ENCODE measurements around the gene LCN6.

Gene LCN6

GRCh38 chr9:136754626-136755301 lies 6.4 kb upstream of the LCN6 start:
- Histone ChIP-seq H3K79me2 (ENCODE audit: insufficient read depth, low read length) (no peaks in the 10 kb centered on the region), H3K4me3 (ENCODE audit: insufficient read depth, low read length, poor library complexity, severe bottlenecking) (no peak overlapping the region), H3K36me3 (ENCODE audit: low read length) (no peaks in the 10 kb centered on the region), H4K20me1 (ENCODE audit: low read depth, low read length) (no peaks in the 10 kb centered on the region), H3K27me3 (ENCODE audit: low read length) (no peaks in the 10 kb centered on the region), H3K9me3 (ENCODE audit: insufficient read depth, low read length) (peaks cover 9% of the 10 kb centered on the region; the same call in 1 of the 2 replicates), H3F3A (ENCODE audit: insufficient read depth) (no peaks in the 10 kb centered on the region), H3K4me2 (ENCODE audit: low read depth, low read length, poor library complexity, severe bottlenecking) (no peak overlapping the region), H3K9me2 (replicated peaks; ENCODE audit: insufficient read depth, low read length) (no peaks in the 10 kb centered on the region), H2AFZ (ENCODE audit: low read depth, low read length, severe bottlenecking) (no peak overlapping the region), H3K9ac (ENCODE audit: low read length) (no peak overlapping the region), H3K27ac (ENCODE audit: low read depth, low read length) (no peak overlapping the region)
- no peak for TF ChIP-seq CTCF (IDR thresholded peaks at IDR 0.05; ENCODE audit: insufficient read depth, low read length, poor library complexity, severe bottlenecking)
- TF ChIP-seq EZH2phosphoT487 (conservative IDR thresholded peaks at IDR 0.05; ENCODE audit: low read length): no peak

GRCh38 chr9:136754059-136754572 lies 5.8 kb upstream of the LCN6 start:
- H3F3A ChIP-seq (ENCODE audit: insufficient read depth): no peaks in the 10 kb centered on the region
- H3K36me3 ChIP-seq (ENCODE audit: low read length): no peaks in the 10 kb centered on the region
- peaks cover 9% of the 10 kb centered on the region; the same call in 1 of the 2 replicates for H3K9me3 ChIP-seq (ENCODE audit: insufficient read depth, low read length)
- no peaks in the 10 kb centered on the region for H3K27me3 ChIP-seq (ENCODE audit: low read length)
- TF ChIP-seq EZH2phosphoT487 (conservative IDR thresholded peaks at IDR 0.05; ENCODE audit: low read length) (no peak), CTCF (IDR thresholded peaks at IDR 0.05; ENCODE audit: insufficient read depth, low read length, poor library complexity, severe bottlenecking) (no peak)
- no peak overlapping the region for H3K4me3 ChIP-seq (ENCODE audit: insufficient read depth, low read length, poor library complexity, severe bottlenecking)
- no peak overlapping the region for H2AFZ ChIP-seq (ENCODE audit: low read depth, low read length, severe bottlenecking)
- H3K4me2 ChIP-seq (ENCODE audit: low read depth, low read length, poor library complexity, severe bottlenecking): no peak overlapping the region
- no peak overlapping the region for H3K27ac ChIP-seq (ENCODE audit: low read depth, low read length)
- H3K9me2 ChIP-seq (replicated peaks; ENCODE audit: insufficient read depth, low read length): no peaks in the 10 kb centered on the region
- H3K9ac ChIP-seq (ENCODE audit: low read length): no peak overlapping the region
- H3K79me2 ChIP-seq (ENCODE audit: insufficient read depth, low read length): no peaks in the 10 kb centered on the region
- no peaks in the 10 kb centered on the region for H4K20me1 ChIP-seq (ENCODE audit: low read depth, low read length)

GRCh38 chr9:136753371-136754058 lies 5.2 kb upstream of the LCN6 start:
- H3K4me3 ChIP-seq (ENCODE audit: insufficient read depth, low read length, poor library complexity, severe bottlenecking): no peak overlapping the region
- no peak overlapping the region for H3K27ac ChIP-seq (ENCODE audit: low read depth, low read length)
- no peak overlapping the region for H2AFZ ChIP-seq (ENCODE audit: low read depth, low read length, severe bottlenecking)
- no peaks in the 10 kb centered on the region for H3F3A ChIP-seq (ENCODE audit: insufficient read depth)
- TF ChIP-seq CTCF (IDR thresholded peaks at IDR 0.05; ENCODE audit: insufficient read depth, low read length, poor library complexity, severe bottlenecking) (no peak), EZH2phosphoT487 (conservative IDR thresholded peaks at IDR 0.05; ENCODE audit: low read length) (no peak)
- H4K20me1 ChIP-seq (ENCODE audit: low read depth, low read length): no peaks in the 10 kb centered on the region
- H3K79me2 ChIP-seq (ENCODE audit: insufficient read depth, low read length): no peaks in the 10 kb centered on the region
- peaks cover 9% of the 10 kb centered on the region; the same call in 1 of the 2 replicates for H3K9me3 ChIP-seq (ENCODE audit: insufficient read depth, low read length)
- no peaks in the 10 kb centered on the region for H3K36me3 ChIP-seq (ENCODE audit: low read length)
- H3K9ac ChIP-seq (ENCODE audit: low read length): no peak overlapping the region
- H3K27me3 ChIP-seq (ENCODE audit: low read length): no peaks in the 10 kb centered on the region
- H3K9me2 ChIP-seq (replicated peaks; ENCODE audit: insufficient read depth, low read length): no peaks in the 10 kb centered on the region
- no peak overlapping the region for H3K4me2 ChIP-seq (ENCODE audit: low read depth, low read length, poor library complexity, severe bottlenecking)

Data from SU-DHL-6 (cell line).